GM12891 (cell line): ENCODE data around the gene POLE3.

ENCODE experiments used
- PAX5 ChIP-seq: IDR thresholded peaks from 2 replicates; pipeline ENCODE4 v1.6.1; 2011; ENCODE audit warnings: low read length, moderate library complexity, mild to moderate bottlenecking; ENCODE audit not compliant: insufficient read depth, severe bottlenecking
- POLR2A ChIP-seq: IDR thresholded peaks from 2 replicates; pipeline ENCODE4 v1.6.1; 2011; ENCODE audit warnings: low read depth, low read length, control low read depth
- POLR2AphosphoS5 ChIP-seq: IDR thresholded peaks from 2 replicates; pipeline ENCODE4 v1.6.1; 2011; ENCODE audit warnings: low read depth, low read length, control low read depth
- POU2F2 ChIP-seq: IDR thresholded peaks from 2 replicates; pipeline ENCODE4 v1.6.1; 2011; ENCODE audit warnings: low read depth, mild to moderate bottlenecking, control low read depth, low read length, moderate library complexity
- SPI1 ChIP-seq: IDR thresholded peaks from 2 replicates; pipeline ENCODE4 v1.6.1; 2011; ENCODE audit warnings: low read depth, low read length, control low read depth
- TAF1 ChIP-seq: IDR thresholded peaks from 2 replicates; pipeline ENCODE4 v1.6.1; 2011; ENCODE audit warnings: low read depth, low read length, control low read depth

- TF ChIP-seq POLR2AphosphoS5 (no peak), POLR2A (no peak), TAF1 (no peak), POU2F2 (no peak), SPI1 (no peak), PAX5 (no peak)
Measured at GRCh38 chr9:113391917-113392316, 18.6 kb downstream of the POLE3 start.
